Spleen (tissue), 11 donors: ENCODE data around the gene MAP1LC3B2. TPM values are rescaled to one million over a fixed set of nuclear protein-coding genes. Genes with fewer than 3 reads are reported as not detected.

ENCODE experiments used
- DNase-seq: peaks from one replicate; pipeline ENCODE4 v3.0.0-alpha.2; 2020
- H3K27ac ChIP-seq, 8 donors: fragments of 200-600 bp; sonication (generic) in 7 of 8; 1 replicate in 4 of 8; 2 replicates in 4 of 8; pipeline versions ENCODE4 v1.5.0 to v1.8.0; 2016 to 2021; ENCODE audit warnings: inconsistent platforms in 4 of 8, mild to moderate bottlenecking in 4 of 8, moderate library complexity in 1 of 8
- H3K27me3 ChIP-seq, 7 donors: fragments of 200-600 bp; sonication (generic) in 6 of 7; replicated peaks in 1 of 7; 1 replicate in 4 of 7; 2 replicates in 3 of 7; pipeline versions ENCODE4 v1.5.0 to v1.8.0; 2016 to 2021; ENCODE audit warnings: inconsistent platforms in 3 of 7, mild to moderate bottlenecking in 1 of 7
- H3K36me3 ChIP-seq, 6 donors: fragments of 200-600 bp; sonication (generic) in 5 of 6; 1 replicate in 4 of 6; 2 replicates in 2 of 6; pipeline versions ENCODE4 v1.5.0 to v1.8.0; 2016 to 2021; ENCODE audit warnings: inconsistent platforms in 2 of 6
- H3K4me1 ChIP-seq, 6 donors: fragments of 200-600 bp; sonication (generic) in 5 of 6; 1 replicate in 3 of 6; 2 replicates in 3 of 6; pipeline versions ENCODE4 v1.5.0 to v1.8.0; 2016 to 2021; ENCODE audit warnings: inconsistent platforms in 3 of 6
- H3K4me3 ChIP-seq, 8 donors: fragments of 200-600 bp; sonication (generic) in 7 of 8; 1 replicate in 4 of 8; 2 replicates in 4 of 8; pipeline versions ENCODE4 v1.5.0 to v1.8.0; 2016 to 2021; ENCODE audit warnings: inconsistent platforms in 4 of 8, mild to moderate bottlenecking in 4 of 8, moderate library complexity in 2 of 8
- H3K9me3 ChIP-seq, 8 donors: fragments of 200-600 bp; sonication (generic) in 7 of 8; 1 replicate in 4 of 8; 2 replicates in 4 of 8; pipeline versions ENCODE4 v1.5.0 to v1.8.0; 2016 to 2021; ENCODE audit warnings: inconsistent platforms in 4 of 8
- POLR2A ChIP-seq, 3 donors: fragments of 450-650 bp; IDR thresholded peaks; one replicate each; pipeline ENCODE4 v1.5.1; 2017; ENCODE audit warnings: antibody characterized with exemption in 3 of 3, mild to moderate bottlenecking in 1 of 3
- POLR2AphosphoS5 ChIP-seq, 3 donors: sonication (generic); formaldehyde crosslinking; IDR thresholded peaks; one replicate each; pipeline ENCODE4 v1.5.1; 2017; ENCODE audit warnings: antibody characterized with exemption in 3 of 3
- WGBS, 5 donors: extraction: QIAGEN DNeasy Blood & Tissue Kit in 3 of 5; methylation state at CpG; one replicate each; pipeline versions ENCODE4 v1.1.5 to v1.1.7; 2013 to 2018; 5-methylcytosine and 5-hydroxymethylcytosine counted together
- intact Hi-C: fragments of 100-400 bp; cut with DNase I; formaldehyde crosslinking; loops from one replicate; pipeline ENCODE4 v1.15.0; 2023; ENCODE audit warnings: low total_unique reads
- polyA plus RNA-seq, 3 donors: library from polyadenylated mRNA; stranded (reverse); fragments of 200-250 nt; gene quantifications; one replicate each; pipeline ENCODE4 v1.2.1, GENCODE V29; 2013
- total RNA-seq, 7 donors: library from RNA; depleted of rRNA in 3 of 7; stranded (reverse); fragments of >200 nt in 3 of 7; fragmentation: NEBNext Ultra II Directional in 4 of 7; extraction: Animal tissue kit (Norgen Biotek cat#: 25700) in 4 of 7; gene quantifications; one replicate each; pipeline versions ENCODE4 v1.1.0 to v1.2.1, GENCODE V29; 2016 to 2021
- TF ChIP-seq, protein P1 (sequence below), 11 experiments: fragments of 200-600 bp in 7 of 11; fragments of 450-650 bp in 4 of 11; sonication (generic) in 4 of 11; IDR thresholded peaks in 8 of 11; conservative IDR thresholded peaks in 3 of 11; 1 replicate in 7 of 11; 2 replicates in 4 of 11; pipeline versions ENCODE4 v1.4.0 to v1.8.0; 2016 to 2021; ENCODE audit warnings: antibody characterized with exemption in 11 of 11, inconsistent platforms in 4 of 11, mild to moderate bottlenecking in 1 of 11
- donor health status: healthy with polysubstance abuse.
- donor health status: DM: no; HTN: no; CAD: no; lungs with moderate emphysema.
- donor health status: DM: no; HTN: no; CAD: no.
- donor health status: Bipolar disorder and iron deficiency.
- donor health status: healthy.
- donor health status: DM: no; HTN: no; CAD: no.
- donor health status: DM: yes; HTN: yes; CAD: no.

Gene MAP1LC3B2
- total and polyA plus RNA-seq, 10 donors = 0.86 to 3.0 (median 1.7) TPM

DNA sequence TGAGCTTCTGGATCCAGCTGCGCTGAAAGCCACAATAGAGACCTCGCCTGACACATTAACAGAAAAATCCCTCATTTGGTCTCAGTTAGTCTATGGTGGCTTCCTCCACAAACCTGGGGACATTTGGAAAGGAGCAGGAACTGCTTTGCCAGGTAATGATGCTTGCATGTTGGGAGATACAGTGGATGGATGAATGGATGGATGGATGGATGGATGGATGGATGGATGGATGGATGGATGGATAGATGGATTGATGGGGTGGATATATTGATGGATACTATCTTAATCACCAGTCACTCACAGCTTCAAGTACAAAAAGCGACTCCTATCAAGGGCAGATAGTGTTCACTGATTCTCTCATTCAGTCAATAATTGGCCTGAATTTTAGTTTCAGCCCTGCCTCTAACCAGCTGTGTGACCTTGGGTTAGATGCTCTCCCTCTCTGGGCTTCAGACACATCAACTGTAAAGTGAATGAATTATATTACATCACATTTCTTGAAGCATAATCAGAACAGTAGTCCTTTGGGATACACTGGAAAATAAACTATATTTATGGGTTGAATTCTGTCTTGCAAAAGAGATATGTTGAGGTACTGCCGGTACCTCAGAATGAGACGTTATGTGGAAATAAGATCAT lies 29.3 kb downstream of the MAP1LC3B2 start:
- no peak overlapping the region for H3K27ac ChIP-seq
- 93 to 98% (median 95%) methylated on average over 5 of the region's 5 CpGs for WGBS, 5 donors

DNA sequence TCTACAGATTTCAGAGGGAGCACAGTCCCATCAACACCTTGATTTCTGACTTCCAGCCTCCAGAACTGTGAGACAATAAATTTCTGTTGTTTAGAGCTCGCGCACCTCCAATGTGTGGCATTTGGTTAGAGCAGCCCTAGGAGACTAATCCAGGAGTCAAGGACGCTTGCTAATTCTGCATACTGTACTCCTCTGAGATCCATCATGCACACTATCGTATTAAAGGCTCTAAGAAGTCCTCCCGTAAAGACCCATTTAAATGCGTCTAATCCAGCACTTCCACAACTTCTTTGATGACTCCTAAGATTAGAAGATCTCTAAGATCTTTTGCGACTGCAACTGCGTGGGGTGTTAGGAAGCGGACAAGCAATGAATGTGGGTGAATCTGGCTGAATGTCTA lies 30.4 kb downstream of the MAP1LC3B2 start:
- H3K36me3 ChIP-seq = no peaks in the 10 kb centered on the region
- WGBS, 5 donors = 88 to 95% (median 94%) methylated on average over 9 of the region's 9 CpGs
- peaks cover 0 to 36% (median 21%) of the 10 kb centered on the region in 6 donors for H3K4me1 ChIP-seq
- H3K4me3 ChIP-seq = no peak overlapping the region
- H3K9me3 ChIP-seq = peaks cover 0 to 11% (median 9%) of the 10 kb centered on the region in 8 donors
- H3K27ac ChIP-seq = no peak overlapping the region
- intact Hi-C loops = no loop called here
- TF ChIP-seq, protein P1, sequence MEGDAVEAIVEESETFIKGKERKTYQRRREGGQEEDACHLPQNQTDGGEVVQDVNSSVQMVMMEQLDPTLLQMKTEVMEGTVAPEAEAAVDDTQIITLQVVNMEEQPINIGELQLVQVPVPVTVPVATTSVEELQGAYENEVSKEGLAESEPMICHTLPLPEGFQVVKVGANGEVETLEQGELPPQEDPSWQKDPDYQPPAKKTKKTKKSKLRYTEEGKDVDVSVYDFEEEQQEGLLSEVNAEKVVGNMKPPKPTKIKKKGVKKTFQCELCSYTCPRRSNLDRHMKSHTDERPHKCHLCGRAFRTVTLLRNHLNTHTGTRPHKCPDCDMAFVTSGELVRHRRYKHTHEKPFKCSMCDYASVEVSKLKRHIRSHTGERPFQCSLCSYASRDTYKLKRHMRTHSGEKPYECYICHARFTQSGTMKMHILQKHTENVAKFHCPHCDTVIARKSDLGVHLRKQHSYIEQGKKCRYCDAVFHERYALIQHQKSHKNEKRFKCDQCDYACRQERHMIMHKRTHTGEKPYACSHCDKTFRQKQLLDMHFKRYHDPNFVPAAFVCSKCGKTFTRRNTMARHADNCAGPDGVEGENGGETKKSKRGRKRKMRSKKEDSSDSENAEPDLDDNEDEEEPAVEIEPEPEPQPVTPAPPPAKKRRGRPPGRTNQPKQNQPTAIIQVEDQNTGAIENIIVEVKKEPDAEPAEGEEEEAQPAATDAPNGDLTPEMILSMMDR (IDR thresholded peaks at IDR 0.05 in 8 of 11, conservative IDR thresholded peaks at IDR 0.05 in 3 of 11) = no peak
- no peak for TF ChIP-seq POLR2AphosphoS5 (IDR thresholded peaks at IDR 0.05)
- TF ChIP-seq POLR2A (IDR thresholded peaks at IDR 0.05) = no peak
- DNase-seq = no peak
- no peaks in the 10 kb centered on the region for H3K27me3 ChIP-seq

More for the DNA sequence above, 29.3 kb downstream of the MAP1LC3B2 start:
- no peaks in the 10 kb centered on the region for H3K36me3 ChIP-seq
- DNase-seq = no peak
- intact Hi-C loops = no loop called here
- H3K27me3 ChIP-seq = no peaks in the 10 kb centered on the region
- H3K4me3 ChIP-seq = no peak overlapping the region
- H3K4me1 ChIP-seq = peaks cover 0 to 25% (median 13%) of the 10 kb centered on the region in 6 donors
- TF ChIP-seq POLR2AphosphoS5 (IDR thresholded peaks at IDR 0.05) = no peak
- H3K9me3 ChIP-seq = peaks cover 0 to 15% (median 10%) of the 10 kb centered on the region in 8 donors

DNA sequence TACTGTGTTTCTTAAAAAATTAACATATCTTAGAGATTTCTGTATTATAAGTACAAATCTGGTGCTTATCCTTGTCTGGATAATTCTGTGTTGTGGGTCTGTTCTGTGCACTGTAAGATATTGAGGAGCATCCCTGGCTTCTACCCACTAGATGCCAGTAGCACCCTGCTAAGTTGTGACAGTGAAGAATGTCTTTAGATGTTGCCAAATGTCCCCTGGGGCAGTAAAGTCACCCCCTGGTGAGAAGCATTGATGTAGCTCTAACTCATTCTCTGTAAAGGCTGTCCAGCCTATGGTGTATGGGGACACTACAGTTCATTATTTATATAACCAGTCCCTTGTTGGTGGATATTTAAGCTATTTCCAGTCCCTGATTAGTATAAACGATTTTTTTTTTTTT lies 31.4 kb downstream of the MAP1LC3B2 start:
- intact Hi-C loops = no loop called here
- Histone ChIP-seq H3K4me3 (no peak overlapping the region), H3K4me1 (peaks cover 0 to 44% (median 28%) of the 10 kb centered on the region in 6 donors), H3K27me3 (no peaks in the 10 kb centered on the region), H3K9me3 (peaks cover 0 to 1% (median 0%) of the 10 kb centered on the region in 8 donors), H3K27ac (no peak overlapping the region), H3K36me3 (no peaks in the 10 kb centered on the region)
- 27 to 62% (median 37%) methylated on average over 1 of the region's 1 CpG for WGBS, 5 donors
- TF ChIP-seq, protein P1 (IDR thresholded peaks at IDR 0.05 in 8 of 11, conservative IDR thresholded peaks at IDR 0.05 in 3 of 11) = no peak
- no peak for TF ChIP-seq POLR2A (IDR thresholded peaks at IDR 0.05)
- TF ChIP-seq POLR2AphosphoS5 (IDR thresholded peaks at IDR 0.05) = no peak
- no peak for DNase-seq

DNA sequence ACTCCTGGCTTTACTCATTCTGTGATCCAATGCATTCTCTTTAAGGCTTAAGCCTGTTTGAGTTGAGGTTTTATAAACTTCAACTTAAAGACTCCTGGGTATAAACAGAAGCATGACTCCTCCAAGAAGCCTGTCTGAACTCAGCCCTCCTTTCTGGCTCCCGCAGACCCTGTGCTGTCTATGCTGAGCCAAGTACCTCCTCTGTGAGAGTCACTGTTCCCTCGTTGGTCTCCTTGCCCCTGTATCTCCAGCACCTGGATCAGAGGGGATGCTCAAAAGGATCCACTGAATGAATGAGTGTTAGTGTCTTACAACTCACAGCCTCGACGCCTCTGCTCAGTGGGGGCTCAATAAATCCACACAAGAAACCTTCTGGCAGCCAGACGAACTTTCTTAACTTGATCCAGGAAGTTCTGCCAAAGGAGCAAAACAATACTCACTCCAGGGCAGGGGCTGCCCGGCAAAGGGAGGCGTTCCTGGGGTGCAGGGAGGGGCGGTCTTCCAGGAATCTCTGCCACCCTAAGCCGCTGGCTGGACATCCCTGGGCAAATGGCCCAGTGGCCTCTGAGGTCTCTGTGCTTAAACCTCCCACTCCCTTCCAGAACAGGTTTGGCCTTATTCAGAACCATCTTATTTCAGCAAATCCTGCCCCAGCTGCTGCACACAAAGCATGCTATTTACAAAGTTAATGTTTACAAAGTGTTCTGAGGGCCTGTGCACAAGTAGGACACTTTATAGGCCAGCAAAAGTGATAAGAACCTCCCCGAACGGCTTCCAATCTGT lies 32.9 kb downstream of the MAP1LC3B2 start:
- no peaks in the 10 kb centered on the region for H3K36me3 ChIP-seq
- TF ChIP-seq, protein P1 (IDR thresholded peaks at IDR 0.05 in 8 of 11, conservative IDR thresholded peaks at IDR 0.05 in 3 of 11) = no peak
- TF ChIP-seq POLR2AphosphoS5 (IDR thresholded peaks at IDR 0.05) (peak; percentile 19 to 58 (median 43)), POLR2A (IDR thresholded peaks at IDR 0.05) (no peak)
- peak; percentile 65 for DNase-seq
- peak overlapping the region in 7 of 8 donors; percentile 28 to 86 (median 63) for H3K27ac ChIP-seq
- peak overlapping the region in 1 of 8 donors; percentile 27 for H3K4me3 ChIP-seq
- intact Hi-C loops = no loop called here
- H3K27me3 ChIP-seq = no peaks in the 10 kb centered on the region
- 41 to 53% (median 49%) methylated on average over 11 of the region's 11 CpGs for whole genome bisulfite sequencing, 5 donors
- H3K4me1 ChIP-seq = peaks cover 0 to 44% (median 28%) of the 10 kb centered on the region in 6 donors
- H3K9me3 ChIP-seq = no peaks in the 10 kb centered on the region
